GM12801 (cell line): ENCODE results near the gene PBXIP1.

Source experiments
- CTCF ChIP-seq: IDR thresholded peaks from one replicate; pipeline ENCODE4 v1.5.1; 2011; ENCODE audit warnings: control low read depth; ENCODE audit not compliant: insufficient read length; ENCODE audit errors: extremely low read depth

PBXIP1 gene

GRCh38 chr1:154968731-154969130, 12.8 kb upstream of the PBXIP1 start:
- no peak for TF ChIP-seq CTCF

GRCh38 chr1:154967331-154967950, 11.5 kb upstream of the PBXIP1 start:
- no peak for TF ChIP-seq CTCF

- TF ChIP-seq CTCF: no peak
These were observed 10.2 kb upstream of the PBXIP1 start for GRCh38 chr1:154966111-154966510.

GRCh38 chr1:154964359-154964758, 8.5 kb upstream of the PBXIP1 start:
- TF ChIP-seq CTCF: no peak

- TF ChIP-seq CTCF: no peak
These were observed 7.7 kb upstream of the PBXIP1 start for GRCh38 chr1:154963643-154964042.

GRCh38 chr1:154962795-154963330, 7.0 kb upstream of the PBXIP1 start:
- TF ChIP-seq CTCF: no peak

GRCh38 chr1:154962156-154962749, 6.4 kb upstream of the PBXIP1 start:
- no peak for TF ChIP-seq CTCF
